OCI-LY7 (cell line): Measurements from ENCODE around the gene TWIST2.

ENCODE experiments used
- CTCF ChIP-seq: fragments of 200-600 bp; sonication (generic); conservative IDR thresholded peaks from 2 replicates; pipeline ENCODE4 v1.5.1; 2014; ENCODE audit warnings: mild to moderate bottlenecking, antibody characterized with exemption, low read length, moderate library complexity, mixed read lengths
- EZH2phosphoT487 ChIP-seq: fragments of 200-600 bp; sonication (generic); IDR thresholded peaks from 2 replicates; pipeline ENCODE4 v1.6.1; 2018; ENCODE audit warnings: low read depth, borderline replicate concordance, mild to moderate bottlenecking, mixed run types, antibody characterized with exemption, low read length, moderate library complexity, mixed read lengths

GRCh38 chr2:238906936-238907716, 59.2 kb downstream of the TWIST2 start:
- TF ChIP-seq CTCF (no peak), EZH2phosphoT487 (no peak)
